ENCODE results near the gene CMPK1.
A peak's percentile ranks its signal among the peaks of the same experiment; 100 is the strongest.

The CMPK1 gene

DNA sequence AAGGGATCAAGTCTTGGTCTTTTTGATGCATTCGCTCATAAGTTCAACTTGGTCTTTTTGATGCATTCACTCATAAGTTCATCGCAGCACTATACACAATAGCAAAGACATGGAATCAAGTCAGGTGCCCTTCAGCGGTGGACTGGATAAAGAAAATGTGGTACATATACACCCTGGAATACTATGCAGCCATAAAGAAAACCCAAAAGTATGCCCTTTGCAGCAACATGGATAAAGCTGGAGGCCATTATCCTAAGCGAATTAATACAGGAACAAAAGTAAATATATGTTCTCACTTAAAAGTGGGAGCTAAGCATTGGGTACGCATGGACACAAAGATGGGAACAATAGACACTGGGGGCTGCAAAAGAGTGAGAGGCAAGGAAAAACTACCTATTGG lies 52.7 kb downstream of the CMPK1 start:
- TF ChIP-seq, protein P1, sequence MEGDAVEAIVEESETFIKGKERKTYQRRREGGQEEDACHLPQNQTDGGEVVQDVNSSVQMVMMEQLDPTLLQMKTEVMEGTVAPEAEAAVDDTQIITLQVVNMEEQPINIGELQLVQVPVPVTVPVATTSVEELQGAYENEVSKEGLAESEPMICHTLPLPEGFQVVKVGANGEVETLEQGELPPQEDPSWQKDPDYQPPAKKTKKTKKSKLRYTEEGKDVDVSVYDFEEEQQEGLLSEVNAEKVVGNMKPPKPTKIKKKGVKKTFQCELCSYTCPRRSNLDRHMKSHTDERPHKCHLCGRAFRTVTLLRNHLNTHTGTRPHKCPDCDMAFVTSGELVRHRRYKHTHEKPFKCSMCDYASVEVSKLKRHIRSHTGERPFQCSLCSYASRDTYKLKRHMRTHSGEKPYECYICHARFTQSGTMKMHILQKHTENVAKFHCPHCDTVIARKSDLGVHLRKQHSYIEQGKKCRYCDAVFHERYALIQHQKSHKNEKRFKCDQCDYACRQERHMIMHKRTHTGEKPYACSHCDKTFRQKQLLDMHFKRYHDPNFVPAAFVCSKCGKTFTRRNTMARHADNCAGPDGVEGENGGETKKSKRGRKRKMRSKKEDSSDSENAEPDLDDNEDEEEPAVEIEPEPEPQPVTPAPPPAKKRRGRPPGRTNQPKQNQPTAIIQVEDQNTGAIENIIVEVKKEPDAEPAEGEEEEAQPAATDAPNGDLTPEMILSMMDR (IDR thresholded peaks at IDR 0.05; ENCODE audit: low read length, missing control alignments), result no peak
- DNase-seq (ENCODE audit: low read depth), result no peak
- no peak overlapping the region for H3K4me3 ChIP-seq (replicated peaks; ENCODE audit: low read depth, low read length)

DNA sequence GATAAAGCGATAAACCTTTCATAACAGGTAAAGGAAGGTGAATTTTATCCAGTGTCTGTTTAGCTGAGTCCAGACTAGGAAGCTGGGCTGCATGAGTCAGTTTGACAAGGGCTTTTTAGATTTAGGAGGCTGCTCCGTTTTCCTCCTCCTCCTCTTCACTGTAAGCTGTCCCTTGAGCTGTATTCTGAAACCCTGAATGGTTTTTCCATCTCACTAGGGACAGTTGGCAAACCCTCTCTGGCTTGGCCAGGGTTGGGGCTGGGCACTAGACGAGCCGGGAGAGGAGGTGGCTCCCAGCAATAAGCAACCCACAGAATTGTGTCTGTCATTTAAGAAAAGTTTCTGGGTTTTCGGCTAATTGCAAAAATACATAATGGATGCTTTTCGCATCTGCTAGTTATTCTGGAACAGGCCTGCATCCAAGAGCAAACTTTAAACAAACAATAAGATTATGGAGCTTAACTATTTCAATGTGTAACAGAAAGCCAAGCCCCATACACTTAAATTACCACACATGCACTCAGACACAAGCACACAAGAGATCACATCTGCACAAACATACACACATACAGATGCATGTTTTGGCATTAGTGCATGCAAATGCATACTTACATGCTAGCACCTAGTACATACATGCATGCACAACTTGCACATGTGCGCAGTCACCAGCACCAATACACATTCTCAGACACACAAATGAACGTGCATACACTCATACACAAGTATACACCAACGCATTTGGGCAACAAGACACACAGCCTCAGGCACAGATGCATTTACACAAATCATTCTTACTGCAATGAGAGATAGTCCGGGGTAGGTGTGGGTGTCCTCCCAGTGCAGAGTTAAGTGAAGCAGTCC lies 54.7 kb downstream of the CMPK1 start:
- DNase-seq (ENCODE audit: low read depth), result no peak
- no peak overlapping the region for H3K4me3 ChIP-seq (replicated peaks; ENCODE audit: low read depth, low read length)
- TF ChIP-seq, protein P1 (IDR thresholded peaks at IDR 0.05; ENCODE audit: low read length, missing control alignments), result no peak

DNA sequence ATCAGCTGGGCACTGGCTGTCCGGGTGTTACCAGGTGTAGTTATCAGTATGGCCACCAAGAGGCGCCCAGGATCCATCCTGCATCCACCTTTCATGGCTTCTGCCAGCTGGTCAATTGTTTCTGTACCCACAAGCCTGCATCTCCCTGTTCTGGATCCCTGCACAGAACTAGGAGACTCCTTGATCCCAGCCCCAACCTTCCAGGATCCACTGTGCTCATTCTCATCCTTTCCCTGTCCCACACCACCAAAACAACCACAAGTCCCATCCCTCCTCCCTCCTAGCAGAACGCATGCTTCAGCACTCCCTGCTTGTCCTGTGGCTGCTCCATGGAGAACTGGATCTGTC lies 55.3 kb downstream of the CMPK1 start:
- no peak overlapping the region for H3K4me3 ChIP-seq (replicated peaks; ENCODE audit: low read depth, low read length)
- peak; percentile 72 for DNase-seq (ENCODE audit: low read depth)
- TF ChIP-seq, protein P1 (IDR thresholded peaks at IDR 0.05; ENCODE audit: low read length, missing control alignments), result peak; percentile 88

DNA sequence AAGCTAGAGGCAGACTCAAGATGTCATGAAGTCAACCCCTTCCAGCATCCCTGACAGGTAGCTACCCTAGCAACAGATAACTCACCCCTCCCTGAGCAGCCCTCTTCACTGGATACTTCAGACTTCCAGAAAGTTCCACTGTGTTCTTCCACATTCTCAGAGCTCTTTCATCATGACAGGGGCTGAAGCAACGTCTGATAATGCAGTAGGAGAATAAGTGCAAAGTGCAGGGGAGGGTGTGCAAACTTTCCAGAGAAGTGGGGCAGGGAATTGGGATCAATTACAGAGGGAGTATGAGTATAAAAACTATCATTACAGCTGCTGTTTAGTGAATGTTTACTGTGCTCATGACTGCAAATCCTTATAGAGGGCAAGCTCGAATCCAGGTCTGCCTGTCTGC lies 56.1 kb downstream of the CMPK1 start:
- no peak for DNase-seq (ENCODE audit: low read depth)
- no peak overlapping the region for H3K4me3 ChIP-seq (replicated peaks; ENCODE audit: low read depth, low read length)
- TF ChIP-seq, protein P1 (IDR thresholded peaks at IDR 0.05; ENCODE audit: low read length, missing control alignments), result no peak

DNA sequence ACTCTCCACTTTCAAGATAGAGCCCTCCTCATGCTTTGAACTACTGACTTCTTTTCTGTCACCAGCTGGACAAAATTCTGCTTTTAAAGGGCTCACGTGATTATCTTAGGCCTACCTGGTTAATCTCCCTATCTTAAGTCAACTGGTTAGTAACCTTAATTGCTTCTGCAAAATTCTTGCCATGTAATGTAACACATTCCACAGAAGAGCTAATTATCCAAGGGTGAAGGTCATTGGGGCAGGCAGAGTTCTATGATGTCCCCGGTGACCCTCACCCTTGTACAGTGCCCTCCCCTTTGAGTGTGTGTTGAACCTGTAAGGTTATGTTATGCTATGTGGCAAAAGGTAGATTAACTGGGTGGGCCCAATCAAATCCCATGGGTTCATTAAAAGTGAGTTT lies 57.3 kb downstream of the CMPK1 start:
- TF ChIP-seq, protein P1 (IDR thresholded peaks at IDR 0.05; ENCODE audit: low read length, missing control alignments), result no peak
- no peak overlapping the region for H3K4me3 ChIP-seq (replicated peaks; ENCODE audit: low read depth, low read length)
- no peak for DNase-seq (ENCODE audit: low read depth)

DNA sequence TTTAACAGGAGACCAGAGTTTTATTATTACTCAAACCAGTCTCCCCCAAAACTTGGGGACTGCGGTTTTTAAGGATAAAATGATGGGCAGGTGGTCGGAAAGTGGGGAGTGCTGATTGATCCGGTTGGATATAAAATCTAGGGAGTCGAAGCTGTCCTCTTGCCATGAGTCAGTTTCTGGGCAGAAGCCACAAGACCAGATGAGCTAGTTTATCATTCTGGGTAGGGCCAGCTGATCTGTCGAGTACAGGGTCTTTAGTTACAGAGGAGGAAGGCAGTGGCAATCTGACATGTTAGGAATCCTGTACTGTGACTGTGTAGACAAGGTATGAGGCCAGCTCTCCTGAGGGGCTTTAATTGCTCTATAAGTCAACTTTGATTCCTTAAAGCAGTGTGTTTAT lies 59.6 kb downstream of the CMPK1 start:
- no peak overlapping the region for H3K4me3 ChIP-seq (replicated peaks; ENCODE audit: low read depth, low read length)
- DNase-seq (ENCODE audit: low read depth), result no peak
- TF ChIP-seq, protein P1 (IDR thresholded peaks at IDR 0.05; ENCODE audit: low read length, missing control alignments), result no peak

DNA sequence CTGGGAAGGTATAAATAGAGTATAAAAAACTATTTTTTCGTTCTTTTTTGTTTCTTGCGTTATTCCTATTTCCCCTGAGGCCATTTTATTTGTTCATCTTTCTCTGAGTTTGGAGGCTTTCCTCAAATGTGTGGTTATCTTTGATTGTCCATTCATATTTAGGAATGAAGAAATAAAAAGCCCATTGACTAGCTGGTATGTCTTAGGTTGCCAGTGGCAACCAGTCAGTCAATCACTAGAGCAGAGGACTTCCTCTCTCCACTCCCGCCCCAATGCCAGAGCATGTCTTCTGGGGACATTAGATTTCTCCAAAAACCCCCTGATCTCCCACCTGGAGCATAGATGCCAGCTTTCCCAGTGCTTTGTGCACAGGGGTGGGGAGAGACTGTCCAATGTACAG lies 61.8 kb downstream of the CMPK1 start:
- no peak for DNase-seq (ENCODE audit: low read depth)
- TF ChIP-seq, protein P1 (IDR thresholded peaks at IDR 0.05; ENCODE audit: low read length, missing control alignments), result no peak

More for the DNA sequence above, 61.8 kb downstream of the CMPK1 start:
- no peak overlapping the region for H3K4me3 ChIP-seq (replicated peaks; ENCODE audit: low read depth, low read length)

All from fibroblast of pulmonary artery (primary cell).